HG03520 (cell line): ENCODE data around the gene HBG1.
"Not testable (repeated sequence)": the region's sequence is repeated elsewhere in the genome, so short reads cannot be mapped to it uniquely, and the experiment has no call there.

Experiments
- ATAC-seq: cut with Tn5 transposase; IDR thresholded peaks from one replicate; pipeline ENCODE4 v1.9.1; 2021; ENCODE audit warnings: mild to moderate bottlenecking, moderate library complexity; ENCODE audit not compliant: unreplicated experiment

HBG1 gene

GRCh38 chr11:5249807-5250396, at the start of gene HBG1:
Gene HBG1 (minus strand): TSS chr11:5249857. CDS start chr11:5249804, 53 bp downstream.
- ATAC-seq, result not testable (repeated sequence)

- no peak for ATAC-seq
These were observed 48.8 kb upstream of the HBG1 start for GRCh38 chr11:5298451-5298850.

- no peak for ATAC-seq
These were observed 48.2 kb upstream of the HBG1 start for GRCh38 chr11:5297721-5298323.

- not testable (repeated sequence) for ATAC-seq
These were observed 44.8 kb upstream of the HBG1 start for GRCh38 chr11:5294342-5294995.

- ATAC-seq, result no peak
These were observed 43.4 kb upstream of the HBG1 start for GRCh38 chr11:5293028-5293427.

GRCh38 chr11:5291207-5291838, 41.7 kb upstream of the HBG1 start:
- peak; percentile 92 for ATAC-seq

- no peak for ATAC-seq
These were observed 40.4 kb upstream of the HBG1 start for GRCh38 chr11:5290106-5290505.

- ATAC-seq, result no peak
These were observed 40.0 kb upstream of the HBG1 start for GRCh38 chr11:5289696-5290095.

GRCh38 chr11:5288906-5289550, 39.4 kb upstream of the HBG1 start:
- no peak for ATAC-seq

- no peak for ATAC-seq
These were observed 38.6 kb upstream of the HBG1 start for GRCh38 chr11:5288108-5288905.

- ATAC-seq, result no peak
These were observed 37.2 kb upstream of the HBG1 start for GRCh38 chr11:5286901-5287300.

- ATAC-seq, result no peak
These were observed 36.7 kb upstream of the HBG1 start for GRCh38 chr11:5286351-5286750.

GRCh38 chr11:5285703-5286340, 36.2 kb upstream of the HBG1 start:
- ATAC-seq, result no peak

- ATAC-seq, result no peak
These were observed 35.0 kb upstream of the HBG1 start for GRCh38 chr11:5284637-5285036.

GRCh38 chr11:5283882-5284281, 34.2 kb upstream of the HBG1 start:
- ATAC-seq, result no peak

- no peak for ATAC-seq
These were observed 33.4 kb upstream of the HBG1 start for GRCh38 chr11:5283086-5283485.

- no peak for ATAC-seq
These were observed 33.0 kb upstream of the HBG1 start for GRCh38 chr11:5282628-5283027.

GRCh38 chr11:5281596-5281995, 31.9 kb upstream of the HBG1 start:
- no peak for ATAC-seq

- peak; percentile 96 for ATAC-seq
These were observed 31.0 kb upstream of the HBG1 start for GRCh38 chr11:5280582-5281102.
